GM12878 (cell line): ENCODE results near the gene CAPN8.

ENCODE experiments used
- BMI1 ChIP-seq: fragments of 450-650 bp; IDR thresholded peaks from 2 replicates; pipeline ENCODE4 v1.6.1; 2016; ENCODE audit warnings: mild to moderate bottlenecking, moderate library complexity, borderline replicate concordance
- CEBPB ChIP-seq, 2 experiments: fragments of 150-350 bp in 1 of 2; IDR thresholded peaks; 2 replicates each; pipeline ENCODE4 v1.6.1; 2012 to 2014; ENCODE audit warnings: low read depth in 2 of 2, low read length in 2 of 2, borderline replicate concordance in 1 of 2, inconsistent platforms in 1 of 2
- E4F1 ChIP-seq: fragments of 450-650 bp; IDR thresholded peaks from 2 replicates; pipeline ENCODE4 v1.6.1; 2018; ENCODE audit warnings: borderline replicate concordance, mild to moderate bottlenecking; ENCODE audit not compliant: partially characterized antibody
- JUND ChIP-seq: IDR thresholded peaks from 2 replicates; pipeline ENCODE4 v1.6.1; 2012; ENCODE audit warnings: low read depth, mild to moderate bottlenecking, low read length, improper control_type of control experiment, moderate library complexity
- POLR2A ChIP-seq: IDR thresholded peaks from 2 replicates; pipeline ENCODE4 v1.6.1; 2011; ENCODE audit warnings: low read depth, mild to moderate bottlenecking, low read length
- SMAD1 ChIP-seq: fragments of 450-650 bp; IDR thresholded peaks from 2 replicates; pipeline ENCODE4 v1.6.1; 2018; ENCODE audit warnings: mild to moderate bottlenecking, low read depth; ENCODE audit not compliant: partially characterized antibody
- TF ChIP-seq, protein P1 (sequence below): IDR thresholded peaks from 2 replicates; pipeline ENCODE4 v1.6.1; 2012; ENCODE audit warnings: low read depth, low read length, improper control_type of control experiment

GRCh38 chr1:223670458-223671159 lies 5.1 kb upstream of the CAPN8 start:
- TF ChIP-seq JUND, result no peak
- TF ChIP-seq POLR2A, result no peak
- TF ChIP-seq CEBPB (IDR thresholded peaks at IDR 0.05; ENCODE audit: borderline replicate concordance in 1 of 2, low read depth in 2 of 2, low read length in 2 of 2), result no peak
- TF ChIP-seq, protein P1, sequence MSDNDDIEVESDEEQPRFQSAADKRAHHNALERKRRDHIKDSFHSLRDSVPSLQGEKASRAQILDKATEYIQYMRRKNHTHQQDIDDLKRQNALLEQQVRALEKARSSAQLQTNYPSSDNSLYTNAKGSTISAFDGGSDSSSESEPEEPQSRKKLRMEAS, result no peak
- TF ChIP-seq E4F1, result no peak
- no peak for TF ChIP-seq BMI1
- no peak for TF ChIP-seq SMAD1
